Stimulated activated CD8-positive, alpha-beta memory T cell treated with anti-CD3 and anti-CD28 coated beads, Interleukin-7, amount 100 ng/mL, for 4 hours (primary cell): Measurements from ENCODE around the gene SLC30A5.

ENCODE experiments used
- DNase-seq, 2 donors: peaks; one replicate each; pipeline ENCODE4 v3.0.0-alpha.2; 2020; ENCODE audit warnings: low read depth in 2 of 2

Gene SLC30A5

GRCh38 chr5:69167493-69167855 lies 73.7 kb downstream of the SLC30A5 start:
- no peak for DNase-seq

- DNase-seq, result no peak
Observed at GRCh38 chr5:69167929-69168328, 74.1 kb downstream of the SLC30A5 start.

- DNase-seq, result no peak
Observed at GRCh38 chr5:69170495-69170894, 76.7 kb downstream of the SLC30A5 start.

- DNase-seq, result no peak
Observed at GRCh38 chr5:69170969-69171368, 77.2 kb downstream of the SLC30A5 start.
